Prostate gland (tissue), 2 donors: ENCODE results near the gene HOXB5.

Experiments
- CTCF ChIP-seq, 4 experiments: fragments of 200-600 bp in 2 of 4; fragments of 450-650 bp in 2 of 4; sonication (generic) in 2 of 4; IDR thresholded peaks; 1 replicate in 3 of 4; 2 replicates in 1 of 4; pipeline ENCODE4 v1.5.1; 2016 to 2019; ENCODE audit warnings: antibody characterized with exemption in 4 of 4, mild to moderate bottlenecking in 2 of 4, moderate library complexity in 2 of 4
- POLR2AphosphoS5 ChIP-seq: sonication (generic); formaldehyde crosslinking; IDR thresholded peaks from one replicate; pipeline ENCODE4 v1.6.1; 2017; ENCODE audit warnings: antibody characterized with exemption

- TF ChIP-seq CTCF (IDR thresholded peaks at IDR 0.05) (no peak), POLR2AphosphoS5 (no peak)
These were observed 25.8 kb downstream of the HOXB5 start for GRCh38 chr17:48567646-48568354.
